Stimulated activated CD8-positive, alpha-beta memory T cell treated with anti-CD3 and anti-CD28 coated beads, Interleukin-15, amount 100 ng/mL, for 48 hours (primary cell): ENCODE data around the gene MCMBP.
A peak's percentile ranks its signal among the peaks of the same experiment; 100 is the strongest.
"Not testable (repeated sequence)": the region's sequence is repeated elsewhere in the genome, so short reads cannot be mapped to it uniquely, and the experiment has no call there.

ENCODE experiments used
- DNase-seq, 2 donors: peaks; one replicate each; pipeline ENCODE4 v3.0.0-alpha.2; 2020; ENCODE audit warnings: low read depth in 2 of 2

MCMBP gene

GRCh38 chr10:119872610-119872859 is at the start of gene MCMBP:
Gene MCMBP, minus strand, starts transcription at chr10:119872843. Its CDS starts 259 bp downstream, at chr10:119872584.
- peak in 1 of 2 donors; percentile 3 for DNase-seq

GRCh38 chr10:119919826-119920225 is 47.2 kb upstream of the MCMBP start:
- DNase-seq = no peak

- DNase-seq = no peak
These were observed 46.6 kb upstream of the MCMBP start for GRCh38 chr10:119919271-119919670.

- DNase-seq = no peak
These were observed 45.1 kb upstream of the MCMBP start for GRCh38 chr10:119917777-119918176.

GRCh38 chr10:119910689-119911088 is 38.0 kb upstream of the MCMBP start:
- no peak for DNase-seq

GRCh38 chr10:119908166-119908565 is 35.5 kb upstream of the MCMBP start:
- no peak for DNase-seq

GRCh38 chr10:119907695-119908094 is 35.1 kb upstream of the MCMBP start:
- DNase-seq = not testable (repeated sequence)

GRCh38 chr10:119903946-119904666 is 31.5 kb upstream of the MCMBP start:
- no peak for DNase-seq

GRCh38 chr10:119898577-119898976 is 25.9 kb upstream of the MCMBP start:
- DNase-seq = no peak

- DNase-seq = no peak
These were observed 24.5 kb upstream of the MCMBP start for GRCh38 chr10:119896937-119897770.

- DNase-seq = no peak
These were observed 23.5 kb upstream of the MCMBP start for GRCh38 chr10:119896061-119896655.

GRCh38 chr10:119893845-119894427 is 21.3 kb upstream of the MCMBP start:
- DNase-seq = no peak

- DNase-seq = no peak
These were observed 20.4 kb upstream of the MCMBP start for GRCh38 chr10:119893074-119893473.

- peak; percentile 91 to 94 for DNase-seq
These were observed 19.8 kb upstream of the MCMBP start, which contains the start of gene SEC23IP for GRCh38 chr10:119892188-119893065. Gene SEC23IP, plus strand, starts transcription at chr10:119892730. Its CDS starts 53 bp downstream, at chr10:119892783.

- DNase-seq = not testable (repeated sequence)
These were observed 19.2 kb upstream of the MCMBP start for GRCh38 chr10:119891849-119892187.

GRCh38 chr10:119890307-119890706 is 17.7 kb upstream of the MCMBP start:
- DNase-seq = not testable (repeated sequence)

- DNase-seq = not testable (repeated sequence)
These were observed 16.6 kb upstream of the MCMBP start for GRCh38 chr10:119889201-119889600.

GRCh38 chr10:119888715-119889114 is 16.1 kb upstream of the MCMBP start:
- not testable (repeated sequence) for DNase-seq

- DNase-seq = not testable (repeated sequence)
These were observed 13.4 kb upstream of the MCMBP start for GRCh38 chr10:119886070-119886469.

- not testable (repeated sequence) for DNase-seq
These were observed 11.4 kb upstream of the MCMBP start for GRCh38 chr10:119883901-119884611.

- DNase-seq = no peak
These were observed 5.9 kb upstream of the MCMBP start for GRCh38 chr10:119878524-119878923.
